NCI-H526 (cell line): Measurements from ENCODE around the gene TMEM221.

ENCODE experiments used
- DNase-seq, 2 experiments: peaks; one replicate each; lab custom pipeline; 2025; lab: John Stamatoyannopoulos, UW

The TMEM221 gene

DNA sequence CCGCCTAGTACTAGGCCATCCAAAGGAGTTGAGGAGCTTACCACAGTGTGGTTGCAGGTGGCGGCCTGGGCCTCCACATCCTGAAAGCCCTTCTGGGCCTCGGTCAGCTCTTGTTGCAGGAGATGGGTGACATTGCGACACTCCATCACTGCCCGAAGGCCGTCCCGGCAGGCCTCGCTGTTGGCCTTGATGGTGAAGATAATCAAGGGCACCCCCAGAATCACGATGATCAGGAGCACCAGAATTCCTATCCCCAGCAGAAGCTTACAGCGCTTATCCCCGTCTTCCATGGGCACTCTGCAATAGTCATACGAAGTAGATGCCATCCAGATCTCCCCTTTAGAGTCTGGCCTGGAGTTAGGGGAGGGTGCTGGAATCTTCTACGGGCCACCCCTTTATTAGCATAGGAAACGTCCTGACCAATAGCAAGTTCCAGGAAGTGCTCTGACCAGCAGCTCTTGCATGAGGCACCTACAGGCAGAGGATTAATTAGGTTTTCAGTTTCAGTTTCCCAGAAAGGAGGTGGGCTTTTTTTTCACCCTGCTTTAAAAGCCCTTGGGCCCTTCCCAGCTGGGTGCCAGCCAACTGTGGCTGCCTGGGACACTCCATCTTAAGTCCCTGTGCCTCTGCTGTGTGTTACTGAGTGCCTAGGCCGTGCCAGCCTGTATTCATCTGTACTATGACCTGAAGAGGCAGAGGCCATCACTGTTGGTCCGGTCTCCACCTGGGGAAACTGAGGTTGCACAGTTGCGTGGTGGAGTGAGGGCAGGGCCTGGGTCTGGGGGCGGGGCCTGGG, 43.0 kb downstream of the TMEM221 start, which contains the start of gene BST2:
Gene BST2 (minus strand): TSS at position 381 of the 796 bp plus-strand sequence. CDS start 55 bp downstream, at position 326.
- DNase-seq: no peak

DNA sequence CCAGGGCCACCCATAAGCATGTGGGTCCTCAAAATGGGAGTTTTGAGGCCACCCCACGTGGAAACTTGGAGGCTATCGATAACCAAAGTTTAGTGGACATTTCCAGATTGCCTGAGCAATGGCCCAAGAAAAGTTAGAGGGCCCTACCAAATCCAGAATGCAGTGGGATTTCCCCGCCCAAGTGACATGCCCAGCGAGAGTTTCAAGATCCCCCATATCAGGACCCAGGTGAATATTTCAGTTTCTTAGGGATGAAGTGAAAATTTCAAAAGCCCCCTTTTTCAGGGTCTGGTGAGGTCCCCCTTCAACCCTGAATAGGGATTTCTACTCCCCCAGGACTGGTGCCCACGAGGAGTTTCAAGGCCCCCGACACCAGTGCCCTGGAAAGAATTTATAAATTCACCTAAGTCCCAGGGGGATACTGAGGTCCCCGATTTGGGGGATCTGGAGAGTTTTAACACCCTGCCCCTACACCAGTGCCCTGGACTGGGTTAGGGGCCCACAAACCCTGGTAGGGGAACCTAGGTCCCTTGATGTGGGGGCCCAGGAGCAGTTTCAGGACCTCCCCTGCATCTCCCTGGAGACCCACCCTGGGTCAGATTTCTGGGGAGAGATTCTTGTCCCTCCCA, 43.7 kb downstream of the TMEM221 start:
- DNase-seq: no peak

DNA sequence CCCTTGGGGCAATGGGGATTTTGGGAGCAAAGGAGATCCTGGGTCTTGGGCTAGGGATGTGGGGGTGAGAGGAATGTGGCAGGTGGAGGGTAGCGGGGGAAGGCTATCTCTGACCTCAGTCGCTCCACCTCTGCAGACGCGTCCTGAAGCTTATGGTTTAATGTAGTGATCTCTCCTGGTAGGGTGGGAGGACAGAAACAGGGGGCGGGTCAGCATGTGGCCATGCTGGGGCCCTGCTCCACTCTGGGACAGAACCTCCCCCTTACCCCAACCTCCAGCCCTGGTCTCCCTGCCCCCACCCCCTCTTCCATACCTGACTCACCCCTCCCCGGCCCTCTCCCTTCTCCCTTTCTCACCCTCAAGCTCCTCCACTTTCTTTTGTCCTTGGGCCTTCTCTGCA, 44.5 kb downstream of the TMEM221 start:
- no peak for DNase-seq

DNA sequence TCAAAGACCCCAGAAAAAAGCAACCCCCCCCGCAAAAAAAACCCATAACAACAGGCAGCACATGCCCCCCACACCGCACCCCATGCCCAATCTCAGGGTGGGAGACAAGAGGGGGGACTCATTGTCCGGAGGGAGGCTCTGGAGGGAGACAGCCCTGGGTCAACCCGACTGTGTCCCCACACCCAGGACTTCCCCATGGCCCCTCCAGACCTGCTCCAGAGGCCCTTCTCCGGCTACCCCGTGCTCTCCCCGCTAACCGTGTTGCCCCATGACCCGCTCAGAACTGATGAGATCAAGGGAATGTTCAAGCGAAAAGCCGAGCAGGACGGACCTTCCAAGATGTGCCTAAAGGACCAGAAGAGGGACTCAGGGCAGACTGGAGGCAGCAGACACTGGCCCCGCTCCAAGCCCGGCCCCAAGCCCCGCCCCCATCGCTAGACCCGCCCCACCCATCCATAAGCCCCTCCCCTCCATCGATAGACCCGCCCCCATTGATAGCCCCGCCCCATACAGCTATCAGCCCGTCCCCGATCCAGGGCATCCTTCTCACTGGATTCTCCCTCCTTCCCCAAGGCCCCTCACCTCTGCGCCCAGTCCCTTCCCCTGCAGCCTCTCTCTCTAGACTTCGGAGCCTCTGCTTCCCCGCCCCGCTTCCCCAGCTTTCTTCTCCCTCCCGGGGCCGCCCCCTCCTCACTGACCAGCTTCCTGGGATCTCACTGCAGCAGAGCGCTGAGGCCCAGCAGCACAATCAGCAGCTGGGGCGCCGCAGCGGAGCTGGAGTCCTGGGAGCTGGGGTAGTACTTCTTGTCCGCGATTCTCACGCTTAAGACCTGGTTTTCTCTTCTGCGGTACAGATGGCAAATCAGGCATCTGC, 45.2 kb downstream of the TMEM221 start:
- peak in 1 of 2 experiments; percentile 41 for DNase-seq

DNA sequence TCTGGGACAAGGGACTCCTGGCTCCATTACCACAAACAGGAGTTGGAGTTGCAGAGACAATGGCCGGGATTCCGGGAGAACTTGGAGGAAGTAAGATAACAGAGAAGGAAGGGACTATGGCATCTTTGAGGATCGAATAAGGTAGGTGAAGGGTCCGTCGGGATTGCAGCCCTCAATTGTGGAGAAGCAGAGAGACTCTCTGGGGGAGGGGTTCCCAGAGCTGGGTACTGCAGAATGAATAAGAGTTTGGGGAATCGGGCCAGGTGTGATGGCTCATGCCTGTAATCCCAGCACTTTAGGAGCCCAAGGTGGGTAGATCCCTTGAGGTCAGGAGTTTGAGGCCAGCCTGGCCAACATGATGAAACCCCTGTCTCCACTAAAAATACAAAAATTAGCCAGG, 46.8 kb downstream of the TMEM221 start:
- no peak for DNase-seq

DNA sequence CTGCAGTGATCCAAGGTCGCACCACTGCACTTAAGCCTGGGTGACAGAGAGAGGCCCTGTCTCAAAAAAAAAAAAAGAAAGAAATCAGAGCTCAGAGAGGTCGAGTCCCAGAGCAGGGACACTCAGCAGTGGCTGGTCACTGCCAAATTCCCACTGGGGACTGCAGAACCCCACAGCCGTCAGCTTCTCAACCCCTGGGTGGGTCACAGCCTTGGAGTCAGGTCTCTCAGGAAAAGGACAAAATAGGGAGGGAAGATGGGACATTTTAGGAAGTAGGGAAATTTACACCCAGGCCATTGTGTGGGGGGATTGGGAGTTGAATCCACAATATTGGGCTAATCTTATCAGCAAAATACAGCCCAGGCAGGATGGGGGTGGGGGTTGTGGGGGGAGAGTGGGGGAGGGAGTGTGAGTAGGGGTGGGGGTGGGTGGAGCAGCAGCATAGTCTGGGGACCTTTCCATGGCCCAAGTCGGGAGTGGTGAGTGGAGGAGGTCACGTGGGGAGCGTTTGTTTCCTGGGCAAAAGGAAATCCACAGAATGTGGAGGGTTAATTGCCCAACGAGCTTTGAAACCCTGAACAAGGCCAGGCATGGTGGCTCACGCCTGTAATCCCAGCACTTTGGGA, 49.5 kb downstream of the TMEM221 start:
- DNase-seq: no peak

DNA sequence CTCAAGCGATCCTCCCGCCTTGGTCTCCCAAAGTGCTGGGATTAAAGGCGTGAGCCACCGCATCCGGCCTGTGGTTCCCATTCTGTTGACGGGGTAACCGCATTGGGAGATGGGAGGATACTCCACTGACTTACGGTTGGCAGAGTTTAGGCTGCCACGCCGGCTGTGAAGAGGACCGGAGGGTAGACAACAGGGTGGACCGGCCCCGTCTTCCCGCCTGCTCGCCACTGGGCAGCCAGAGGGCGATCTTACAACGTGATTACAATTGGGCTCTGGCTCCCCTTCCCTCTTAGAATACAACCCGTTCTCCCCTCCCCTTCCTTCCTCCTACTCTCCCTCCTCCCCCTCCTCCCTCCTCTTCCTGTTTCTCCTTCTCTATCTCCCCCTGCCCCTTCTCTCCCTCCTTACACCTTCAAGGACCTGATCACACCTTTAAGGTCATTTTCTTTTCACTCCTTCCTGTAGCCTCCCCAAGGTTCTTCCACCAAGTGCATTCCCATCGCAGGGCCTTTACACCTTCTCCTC, 53.5 kb downstream of the TMEM221 start:
- DNase-seq: peak; percentile 33 to 56

DNA sequence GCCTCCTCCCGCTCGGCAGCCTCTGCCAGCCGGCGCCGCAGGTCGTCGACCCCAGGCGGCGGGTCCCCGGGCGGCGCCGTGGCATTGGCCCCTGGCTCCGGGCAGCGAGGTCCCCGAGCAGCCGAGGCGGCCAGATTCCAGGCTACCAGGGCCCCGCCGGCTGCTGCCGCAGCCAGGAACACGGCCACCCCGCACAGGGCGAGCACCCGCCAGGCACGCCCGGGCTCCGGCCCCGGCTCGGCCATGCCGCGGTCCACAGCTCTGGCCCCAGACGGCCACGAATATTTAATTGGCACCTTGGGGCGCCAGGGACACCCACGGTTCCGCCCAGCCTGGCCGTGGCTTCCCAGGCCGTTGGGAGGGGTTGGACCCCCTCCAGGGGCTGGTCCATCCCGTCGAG, 54.6 kb downstream of the TMEM221 start, which contains the start of gene CCDC194:
Gene CCDC194 (minus strand): TSS at position 283 of the 400 bp plus-strand sequence. CDS start 38 bp downstream, at position 245.
- no peak for DNase-seq

DNA sequence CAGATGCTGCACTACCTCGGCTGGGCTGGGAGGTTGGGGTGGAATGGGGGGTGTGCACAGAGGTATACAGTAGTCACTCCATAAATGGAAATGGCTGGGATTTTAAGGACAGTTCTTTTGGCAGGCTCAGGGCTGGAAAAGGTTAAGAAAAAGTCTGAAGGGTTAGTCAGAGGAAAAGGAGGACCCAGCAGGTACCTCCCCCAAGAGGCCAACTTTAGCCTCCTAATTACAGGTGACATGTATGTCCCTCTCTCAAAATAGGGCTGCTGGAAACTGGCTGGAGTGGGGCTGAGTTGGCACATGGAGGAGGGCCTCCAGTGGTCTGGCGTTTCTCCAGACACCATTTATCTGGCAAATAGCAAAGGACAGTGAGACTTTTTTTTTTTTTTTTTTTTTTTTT, 55.5 kb downstream of the TMEM221 start:
- no peak for DNase-seq

DNA sequence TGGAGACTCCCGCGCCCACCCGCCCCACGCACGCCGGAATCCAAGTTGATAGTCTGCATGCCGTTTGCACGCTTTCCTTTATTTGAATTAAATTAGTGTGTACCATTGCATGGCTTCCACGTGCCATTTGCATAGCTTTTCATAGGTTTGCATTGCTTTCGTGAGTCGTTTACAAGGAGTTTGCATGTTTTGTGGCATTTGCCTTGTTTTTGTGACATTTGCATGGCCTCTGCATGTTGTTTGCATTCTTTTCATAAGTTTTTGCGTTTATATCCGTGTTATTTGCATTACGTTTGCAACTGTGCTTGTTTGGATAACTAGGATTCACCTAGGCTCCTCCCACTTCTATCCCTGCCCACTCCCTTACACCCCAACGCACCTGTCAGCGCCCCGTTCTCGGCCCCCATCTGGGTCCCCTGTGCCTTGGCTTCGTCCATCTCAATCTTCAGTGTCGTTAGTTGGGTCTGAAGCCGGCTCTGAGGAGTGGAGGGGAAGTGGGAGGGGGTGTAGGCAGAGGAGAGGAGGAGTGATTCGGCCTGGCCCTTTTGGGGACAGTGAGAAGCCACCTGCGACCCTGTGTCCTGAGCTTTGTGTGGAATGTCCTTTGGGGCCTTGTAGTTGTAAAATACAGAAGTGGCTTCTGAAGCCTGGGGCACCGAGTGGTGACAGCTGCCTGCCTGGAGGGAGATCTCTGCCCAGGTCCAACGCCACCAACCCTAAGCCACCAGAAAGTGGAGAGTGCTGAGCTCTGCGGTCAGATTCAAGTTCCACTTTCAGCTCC, 56.9 kb downstream of the TMEM221 start:
- DNase-seq: peak; percentile 79 to 85

DNA sequence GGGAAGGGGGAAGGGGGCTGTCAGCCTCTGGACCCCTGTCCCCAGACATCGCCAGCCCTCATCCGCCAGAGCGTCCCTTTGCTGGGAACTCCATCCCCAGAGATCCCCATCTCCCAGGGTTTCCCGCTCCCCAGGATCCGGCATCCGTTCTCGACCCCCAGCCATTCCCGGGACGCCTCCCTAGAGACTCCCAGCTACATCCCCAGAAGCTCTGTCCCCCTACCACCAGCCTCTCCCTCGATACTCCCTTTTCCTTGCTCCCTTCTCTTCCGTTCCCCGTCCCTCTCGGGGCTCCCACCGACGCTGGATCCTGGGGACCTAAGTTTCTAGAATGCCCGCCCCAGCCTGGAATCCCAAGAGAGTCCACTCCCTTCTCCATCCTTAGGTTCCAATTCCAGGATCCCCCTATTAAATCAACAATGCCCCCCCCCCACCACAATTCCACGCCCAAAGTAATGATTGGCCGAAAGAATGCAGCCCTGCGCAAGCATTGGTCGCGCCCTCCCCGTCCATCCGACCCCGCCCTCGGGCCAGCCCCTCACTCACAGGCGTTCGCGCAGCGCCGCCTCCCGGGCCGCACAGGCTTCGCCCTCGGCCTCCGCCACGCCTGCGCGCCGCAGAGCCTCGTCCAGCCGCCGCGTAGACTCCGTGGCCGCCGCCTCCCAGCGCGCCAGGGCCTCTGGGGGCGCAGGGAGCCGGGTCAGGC, 57.6 kb downstream of the TMEM221 start:
- peak; percentile 63 to 80 for DNase-seq

DNA sequence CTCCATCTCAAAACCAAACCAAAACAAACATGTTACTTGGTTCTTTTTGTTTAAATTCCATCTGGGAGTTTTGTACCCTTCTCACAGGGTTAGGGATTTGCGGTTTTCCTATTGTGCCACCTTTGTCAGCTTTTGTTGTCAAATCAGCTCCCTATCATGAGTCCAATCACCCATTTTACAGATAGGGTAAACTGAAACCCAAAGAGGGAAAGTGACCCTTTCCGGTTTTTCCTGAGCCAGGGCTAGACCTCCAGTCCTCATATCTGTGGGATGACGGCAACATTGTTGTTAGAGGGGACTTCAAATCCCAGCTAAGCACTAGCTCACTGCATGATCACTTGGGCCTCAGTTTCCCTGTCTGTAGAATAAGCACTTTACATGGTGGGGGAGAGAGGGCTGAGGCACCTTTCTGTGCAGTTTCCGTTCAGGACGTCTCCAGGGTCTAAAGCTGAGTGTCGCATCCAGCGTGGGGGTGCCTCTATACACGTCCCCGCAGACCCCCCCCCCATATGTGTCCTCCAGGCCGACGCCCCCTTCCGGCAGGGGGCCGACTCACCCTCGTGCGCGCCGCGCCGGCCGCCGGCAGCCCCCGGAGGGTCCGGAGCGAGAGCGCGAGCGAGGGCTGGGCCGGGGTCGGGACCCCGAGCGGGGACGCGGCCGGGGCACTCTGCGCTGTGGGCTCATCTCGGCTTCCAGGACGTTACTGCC, 58.4 kb downstream of the TMEM221 start:
- DNase-seq: no peak

DNA sequence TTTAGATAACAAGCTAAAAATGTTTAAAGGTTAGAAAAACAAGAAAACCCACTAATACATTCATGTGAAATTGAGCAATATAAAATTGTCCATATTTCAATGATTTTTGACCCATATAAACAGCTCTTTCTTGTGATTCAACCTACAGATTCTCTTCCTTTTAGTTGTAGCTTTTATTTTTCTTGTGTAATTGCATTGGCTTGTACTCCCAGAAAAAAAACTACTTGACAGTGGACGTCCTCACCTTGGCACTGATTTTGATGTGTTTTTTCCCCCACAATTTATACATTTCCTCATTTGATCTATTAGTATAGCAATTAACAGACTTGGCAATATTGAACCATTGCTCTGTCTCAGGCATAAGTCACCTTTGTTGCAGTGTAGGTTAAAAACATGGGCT, 59.2 kb downstream of the TMEM221 start:
- no peak for DNase-seq

DNA sequence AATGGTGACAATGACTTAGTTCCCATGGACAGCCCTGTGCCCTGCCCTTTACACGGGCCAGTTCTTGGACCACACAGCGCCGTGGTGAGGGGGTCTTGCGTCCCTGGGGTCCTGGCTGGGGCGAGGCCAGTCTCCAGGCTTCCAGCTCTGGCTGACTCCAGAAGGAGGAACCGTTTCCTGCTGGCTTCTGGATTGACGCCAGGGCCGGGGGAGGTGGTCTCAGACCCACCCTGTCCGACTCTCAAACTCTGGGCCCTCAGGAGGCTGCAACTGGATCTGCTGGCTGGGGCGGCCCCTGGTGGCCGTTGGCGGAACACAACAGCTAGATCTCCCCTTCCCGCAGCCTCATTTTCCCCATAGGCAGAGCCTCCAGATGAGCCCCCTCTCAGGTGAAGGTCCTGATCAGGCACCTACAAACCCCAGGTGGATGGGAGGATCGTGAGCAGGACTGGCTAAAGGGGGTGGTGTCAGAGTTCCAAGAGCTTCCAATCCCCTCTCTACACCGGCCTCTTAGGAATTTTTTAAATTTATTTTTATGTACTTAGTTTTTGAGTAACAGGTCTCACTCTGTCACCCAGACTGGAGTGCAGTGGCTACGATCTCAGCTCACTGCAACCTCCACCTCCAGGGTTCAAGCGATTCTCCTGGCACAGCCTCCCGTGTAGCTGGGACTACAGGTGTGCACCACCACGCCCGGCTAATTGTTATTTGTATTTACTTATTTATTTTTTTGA, 62.4 kb downstream of the TMEM221 start:
- peak in 1 of 2 experiments; percentile 49 for DNase-seq
